ENCODE measurements around the gene GSN.

GSN gene

DNA sequence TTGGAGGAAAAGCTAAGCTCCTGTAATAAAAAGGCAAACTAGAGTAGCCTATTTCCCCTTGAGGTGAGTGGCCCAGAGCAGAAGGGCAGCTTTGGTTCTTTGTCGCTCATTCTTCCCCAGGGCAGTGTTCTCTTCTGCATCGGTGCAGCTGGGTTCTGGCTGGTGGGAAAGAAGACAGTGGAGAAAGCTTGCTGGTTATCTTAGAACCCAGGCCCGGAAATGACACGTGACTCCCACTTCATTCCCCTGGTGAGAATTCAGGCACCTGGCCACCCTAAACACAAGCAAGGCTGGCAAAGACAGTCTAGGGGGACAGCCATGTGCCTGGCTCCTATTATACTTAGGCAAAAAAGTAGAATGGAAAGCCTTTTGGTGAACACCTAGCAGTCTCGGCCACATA, 32.5 kb upstream of the GSN start:
- no peak overlapping the region for H3K27ac ChIP-seq
- TF ChIP-seq CTCF (IDR thresholded peaks at IDR 0.05): no peak
- no peak for TF ChIP-seq ZFX (IDR thresholded peaks at IDR 0.05; ENCODE audit: borderline replicate concordance)

- no peak overlapping the region for H3K27ac ChIP-seq
- TF ChIP-seq CTCF (IDR thresholded peaks at IDR 0.05): no peak
- TF ChIP-seq ZFX (IDR thresholded peaks at IDR 0.05; ENCODE audit: borderline replicate concordance): no peak
Measured at GRCh38 chr9:121237916-121238315, 30.0 kb upstream of the GSN start.

DNA sequence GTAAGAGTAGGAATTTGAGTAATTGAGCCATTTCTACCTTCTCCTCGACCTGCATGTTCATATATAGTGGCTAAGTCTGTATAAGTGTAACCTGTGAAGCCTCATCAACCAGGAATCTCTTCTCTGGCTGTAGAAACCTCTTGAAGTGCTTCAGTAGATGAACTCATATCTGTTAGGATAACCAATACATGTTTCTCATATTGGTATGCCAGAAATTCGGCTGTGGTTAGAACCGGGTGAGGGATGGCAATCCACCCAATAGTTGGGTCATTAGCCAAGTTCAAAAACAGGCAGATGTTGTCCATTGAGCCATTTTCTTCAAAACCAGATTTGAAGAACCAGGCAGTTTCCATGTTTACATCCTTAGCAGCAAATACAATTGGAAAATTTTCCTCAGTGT, 28.9 kb upstream of the GSN start:
- TF ChIP-seq CTCF (IDR thresholded peaks at IDR 0.05): no peak
- no peak overlapping the region for H3K27ac ChIP-seq

DNA sequence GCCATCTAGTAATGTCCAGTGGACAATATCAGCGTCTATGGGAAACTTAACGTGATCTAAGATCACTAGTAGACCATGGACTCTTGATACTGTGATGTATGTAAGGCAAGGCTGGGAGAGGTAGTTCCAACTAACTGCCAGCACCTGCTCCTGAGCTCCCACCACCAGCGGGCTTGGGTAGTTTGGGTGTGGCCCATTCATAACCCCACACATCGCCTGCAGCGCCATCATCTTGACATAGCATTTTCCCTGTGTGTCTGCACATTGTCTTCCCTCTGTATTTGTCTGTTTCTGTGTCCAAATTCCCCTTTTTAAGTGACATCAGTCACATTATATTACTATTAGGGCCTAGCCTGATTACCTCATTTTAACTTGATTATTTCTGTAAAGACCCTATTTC, 28.1 kb upstream of the GSN start:
- H3K27ac ChIP-seq: no peak overlapping the region
- TF ChIP-seq CTCF (IDR thresholded peaks at IDR 0.05) (no peak), ZFX (IDR thresholded peaks at IDR 0.05; ENCODE audit: borderline replicate concordance) (no peak)

DNA sequence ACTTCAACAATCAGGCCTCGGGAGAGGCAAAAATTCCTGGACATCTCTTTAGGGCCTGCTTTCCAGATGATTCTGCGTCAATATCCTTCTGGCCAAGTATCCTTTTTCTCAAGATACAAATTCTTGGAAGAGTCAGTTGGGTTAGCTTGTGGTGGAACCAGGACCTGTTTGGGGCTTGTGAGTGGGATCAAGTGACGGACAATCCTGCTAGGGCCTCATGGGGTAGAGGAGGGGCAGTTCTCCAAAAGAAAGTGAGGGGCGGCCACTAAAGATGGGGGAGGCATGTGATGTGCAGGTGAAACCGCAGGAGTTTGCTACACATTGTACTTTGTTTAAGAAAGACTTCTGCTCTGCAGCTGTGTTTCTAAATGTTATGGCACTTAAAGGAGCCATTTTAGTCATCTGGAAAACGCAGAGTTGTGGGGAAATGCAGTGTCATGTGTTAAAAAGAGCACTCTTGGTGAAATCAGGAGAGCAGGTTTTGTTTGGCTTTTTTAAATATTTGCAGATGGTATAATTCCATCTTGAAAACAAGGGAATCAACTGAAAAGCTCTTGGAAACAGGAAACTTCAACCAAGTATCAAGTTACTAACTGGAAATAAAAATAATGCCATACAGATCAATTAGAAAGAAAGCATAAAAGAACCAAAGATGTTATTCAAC, 27.4 kb upstream of the GSN start:
- H3K27ac ChIP-seq: no peak overlapping the region
- TF ChIP-seq ZFX (IDR thresholded peaks at IDR 0.05; ENCODE audit: borderline replicate concordance) (no peak), CTCF (IDR thresholded peaks at IDR 0.05) (no peak)

DNA sequence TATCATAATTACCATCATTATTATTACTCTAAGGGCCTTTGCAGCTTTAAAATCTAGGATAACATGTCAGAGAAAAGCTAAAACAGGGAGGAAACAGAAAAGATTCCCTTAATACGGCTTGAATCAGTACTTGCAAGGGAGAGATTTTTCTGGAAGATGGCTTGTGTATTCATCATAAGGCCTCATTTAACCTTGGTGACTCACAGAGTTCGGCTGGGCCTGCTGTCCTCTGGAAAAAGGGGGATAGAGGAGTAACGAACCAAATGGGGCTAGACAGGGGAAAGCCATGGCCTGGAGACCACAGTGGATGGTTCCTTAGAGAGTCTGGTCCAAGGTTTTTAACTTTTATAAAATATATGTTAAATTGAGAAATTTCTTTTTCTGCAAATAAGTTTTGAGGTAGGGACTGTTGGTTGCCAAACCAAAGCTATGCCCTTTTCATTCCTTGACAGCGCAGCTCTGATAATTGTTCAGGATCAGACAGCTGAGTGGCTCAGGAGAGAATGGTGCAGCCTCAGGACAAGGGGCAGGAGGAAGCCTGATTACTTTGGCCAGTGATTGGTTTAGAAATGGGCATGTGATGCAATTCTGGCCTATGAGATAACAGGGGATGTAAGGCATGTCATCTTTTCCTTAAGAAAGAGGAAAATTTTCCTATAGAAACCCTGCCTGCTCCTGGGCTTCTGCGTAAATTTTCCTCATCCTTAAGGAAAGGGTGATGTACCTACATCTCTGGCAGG, 25.6 kb upstream of the GSN start:
- no peak overlapping the region for H3K27ac ChIP-seq
- TF ChIP-seq CTCF (IDR thresholded peaks at IDR 0.05): no peak
- TF ChIP-seq ZFX (IDR thresholded peaks at IDR 0.05; ENCODE audit: borderline replicate concordance): no peak

GRCh38 chr9:121242959-121243346, 25.0 kb upstream of the GSN start:
- H3K27ac ChIP-seq: no peak overlapping the region
- TF ChIP-seq CTCF (IDR thresholded peaks at IDR 0.05) (no peak), ZFX (IDR thresholded peaks at IDR 0.05; ENCODE audit: borderline replicate concordance) (no peak)
